ENCODE results near the gene MUC5B. TPM values are rescaled to one million over a fixed set of nuclear protein-coding genes. Genes with fewer than 3 reads are reported as not detected.

Gene MUC5B
- total RNA-seq, 1 experiment from 2014 or later, result 1.6 TPM

- peaks cover 3% of the 10 kb centered on the region; the same call in 1 of the 2 replicates for H3K36me3 Mint-ChIP-seq
- peaks cover 18% of the 10 kb centered on the region for H3K4me1 Mint-ChIP-seq
- ChIA-PET CTCF (no interaction called here), POLR2A (no interaction called here)
- ATAC-seq, result no peak
- peaks cover 16% of the 10 kb centered on the region for H3K9me3 Mint-ChIP-seq
- H3K4me3 Mint-ChIP-seq, result no peak overlapping the region
- no peak overlapping the region for H3K27ac Mint-ChIP-seq
- peaks cover 20% of the 10 kb centered on the region for H3K27me3 Mint-ChIP-seq (ENCODE audit: low read depth)
- no peak for TF ChIP-seq NR2C2 (CRISPR knock-in tag; IDR thresholded peaks at IDR 0.05)
- no peak for TF ChIP-seq TEAD1 (CRISPR knock-in tag; IDR thresholded peaks at IDR 0.05)
- no peak for TF ChIP-seq ATF6 (CRISPR knock-in tag; IDR thresholded peaks at IDR 0.05)
- TF ChIP-seq ZNF219 (CRISPR knock-in tag; IDR thresholded peaks at IDR 0.05; ENCODE audit: borderline replicate concordance), result no peak
- no peak for TF ChIP-seq CDX4 (CRISPR knock-in tag; IDR thresholded peaks at IDR 0.05; ENCODE audit: borderline replicate concordance)
- no peak for TF ChIP-seq USF2 (CRISPR knock-in tag; IDR thresholded peaks at IDR 0.05)
- TF ChIP-seq ZNF281 (CRISPR knock-in tag; IDR thresholded peaks at IDR 0.05), result no peak
- no peak for TF ChIP-seq STAT6 (CRISPR knock-in tag; conservative IDR thresholded peaks at IDR 0.05; ENCODE audit: low read depth)
- no peak for TF ChIP-seq ZBTB21 (CRISPR knock-in tag; IDR thresholded peaks at IDR 0.05; ENCODE audit: borderline replicate concordance)
- TF ChIP-seq MAX (CRISPR knock-in tag; IDR thresholded peaks at IDR 0.05), result no peak
- TF ChIP-seq CBFB (CRISPR knock-in tag; IDR thresholded peaks at IDR 0.05; ENCODE audit: low read depth), result no peak
- no peak for TF ChIP-seq SP1 (CRISPR knock-in tag; conservative IDR thresholded peaks at IDR 0.05)
- no peak for TF ChIP-seq ZNF532 (CRISPR knock-in tag; IDR thresholded peaks at IDR 0.05; ENCODE audit: borderline replicate concordance)
- DNase-seq (ENCODE audit: low spot score), result no peak
Measured at GRCh38 chr11:1307163-1307870, 84.5 kb downstream of the MUC5B start.

Data from WTC11 (cell line).